ENCODE data around the gene DYNAP.

DYNAP gene, protein sequence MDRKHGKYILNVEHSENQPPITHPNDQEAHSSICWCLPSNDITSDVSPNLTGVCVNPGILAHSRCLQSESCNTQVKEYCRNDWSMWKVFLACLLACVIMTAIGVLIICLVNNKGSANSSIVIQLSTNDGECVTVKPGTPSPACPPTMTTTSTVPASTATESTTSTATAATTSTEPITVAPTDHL

DNA sequence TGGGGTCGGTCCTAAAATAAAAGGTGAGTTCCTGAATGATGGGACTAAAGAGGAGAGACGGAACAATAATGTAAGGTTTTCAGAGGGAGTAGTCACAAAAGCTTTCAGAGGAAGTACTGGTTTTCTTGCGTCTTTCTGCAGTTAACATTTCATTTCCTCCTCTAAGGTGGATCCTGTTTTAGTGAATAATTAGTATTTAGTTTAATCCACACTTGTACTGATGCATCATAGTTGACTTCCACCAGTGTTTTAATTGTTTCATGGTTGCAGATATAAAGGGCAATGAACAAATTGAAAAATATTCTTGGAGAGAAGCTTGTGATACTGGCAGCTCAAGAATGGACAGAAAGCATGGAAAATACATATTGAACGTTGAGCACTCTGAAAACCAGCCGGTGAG is at the start of gene DYNAP:
TSS of gene DYNAP (plus strand) at position 301 of the 400 bp plus-strand sequence. CDS start at position 339, 38 bp downstream.
- no peak for DNase-seq

DNA sequence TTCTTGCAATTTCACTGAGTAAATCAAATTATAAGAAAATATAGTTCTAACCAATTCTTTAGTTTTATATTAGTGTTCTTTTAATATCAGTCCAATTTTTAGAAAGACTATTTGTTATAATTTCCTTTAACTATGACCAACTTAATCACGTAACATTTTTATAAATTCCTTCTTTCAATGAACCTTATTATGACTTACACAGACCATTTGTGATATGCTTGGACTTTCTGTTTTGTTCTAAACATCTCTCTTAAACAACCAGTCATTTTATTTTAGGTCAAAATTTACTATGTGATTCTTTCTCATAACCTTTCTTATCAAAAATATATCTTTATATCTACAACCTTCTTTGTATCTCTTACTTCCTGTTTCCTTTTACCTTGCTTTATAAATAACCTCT is 39.5 kb upstream of the DYNAP start:
- no peak for DNase-seq

DNA sequence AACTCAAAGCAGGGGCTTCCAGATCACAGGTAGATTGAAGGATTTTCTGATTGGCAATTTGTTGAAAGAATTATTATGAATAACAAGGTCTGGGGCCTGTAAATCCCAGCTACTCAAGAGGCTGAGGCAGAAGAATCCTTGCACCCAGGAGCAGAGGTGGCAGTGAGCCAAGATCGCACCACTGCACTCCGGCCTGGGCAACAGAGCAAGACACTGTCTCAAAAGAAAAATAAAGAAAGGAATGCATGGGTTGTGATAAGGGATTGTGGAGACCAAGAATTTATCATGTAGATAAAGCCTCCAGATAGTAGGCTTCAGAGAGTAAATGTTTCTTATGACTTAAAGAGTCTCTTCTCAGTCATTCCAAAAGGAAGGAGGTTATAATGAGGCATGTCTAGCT is 35.8 kb upstream of the DYNAP start:
- no peak for DNase-seq

DNA sequence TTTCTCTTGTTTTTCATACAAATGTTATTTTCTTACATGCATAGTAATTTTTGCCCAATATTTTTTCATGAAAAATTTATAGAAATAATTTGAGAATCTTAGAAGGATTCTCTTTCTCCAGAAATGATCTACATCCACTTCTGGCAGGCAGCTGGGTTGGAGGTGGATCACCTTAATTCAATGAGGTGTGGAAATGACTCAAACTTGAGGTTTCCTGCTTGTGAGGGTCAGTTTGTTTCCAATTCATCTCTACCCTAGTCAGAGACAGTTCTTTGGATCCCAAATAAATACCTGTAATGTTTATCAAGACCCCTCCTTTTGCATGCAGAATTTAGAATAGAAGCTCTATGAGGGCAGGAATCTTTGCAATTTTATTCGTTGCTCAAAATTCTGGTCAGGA is 35.0 kb upstream of the DYNAP start:
- DNase-seq = no peak

DNA sequence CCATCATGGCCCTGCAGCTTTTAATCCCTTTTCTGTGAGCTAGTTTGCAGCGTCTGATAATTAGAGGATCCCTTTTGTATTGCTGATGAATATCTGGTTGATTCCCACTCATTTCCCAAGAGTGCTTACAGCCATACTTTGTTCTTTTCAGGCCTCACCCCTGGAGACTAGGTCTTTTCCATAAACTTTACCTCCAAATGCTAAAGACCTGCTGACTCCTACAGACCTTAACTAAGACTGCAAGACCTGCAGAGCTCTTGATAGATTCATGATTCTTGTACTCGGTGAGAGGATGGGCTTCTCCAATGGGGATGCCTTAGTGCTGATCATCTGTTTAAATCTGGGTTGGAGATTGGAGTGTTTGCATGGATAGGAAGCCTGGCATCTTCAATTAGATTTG is 33.1 kb upstream of the DYNAP start:
- DNase-seq = no peak

DNA sequence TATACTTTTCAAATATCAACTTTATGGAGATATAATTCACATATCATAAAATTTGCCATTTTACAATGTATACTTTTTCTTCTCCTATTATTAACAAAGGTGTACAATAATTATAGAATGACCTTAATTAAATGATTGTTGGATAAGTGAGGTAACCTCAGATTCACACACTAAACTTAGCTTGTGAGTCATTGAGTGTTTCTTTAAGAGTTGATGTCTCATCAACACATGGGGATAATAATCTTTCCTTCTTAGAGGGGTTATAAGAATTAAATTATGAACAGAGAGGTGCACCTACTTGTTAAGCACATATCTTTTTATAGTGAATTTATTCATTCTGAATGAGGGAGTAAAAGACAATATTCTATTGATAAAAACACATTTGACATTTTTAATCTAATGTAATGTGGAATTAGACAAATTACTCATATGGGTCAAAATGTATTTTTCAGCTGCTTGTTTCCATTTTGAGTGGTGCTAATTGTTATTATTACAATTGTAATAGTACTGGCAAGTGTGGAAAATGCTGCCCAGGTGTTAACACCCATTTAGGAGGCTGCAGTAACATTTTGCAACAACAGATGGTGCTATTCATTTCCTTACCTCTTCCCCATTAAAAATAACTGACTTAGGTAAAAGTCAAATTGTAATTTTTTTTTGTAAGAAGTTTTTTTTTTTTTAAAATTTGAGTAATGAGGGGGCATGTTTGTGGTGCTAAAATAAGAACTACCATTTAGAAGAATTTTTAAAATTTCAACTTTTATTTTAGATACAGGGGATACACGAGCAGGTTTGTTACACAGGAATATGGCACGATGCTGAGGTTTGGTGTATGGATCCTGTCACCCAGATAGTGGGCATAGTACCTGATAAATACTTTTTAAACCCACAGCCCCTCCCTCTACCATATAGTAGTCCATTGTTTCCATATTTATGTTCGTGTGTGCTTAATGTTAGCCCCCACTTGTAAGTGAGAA is 32.1 kb upstream of the DYNAP start:
- no peak for DNase-seq

DNA sequence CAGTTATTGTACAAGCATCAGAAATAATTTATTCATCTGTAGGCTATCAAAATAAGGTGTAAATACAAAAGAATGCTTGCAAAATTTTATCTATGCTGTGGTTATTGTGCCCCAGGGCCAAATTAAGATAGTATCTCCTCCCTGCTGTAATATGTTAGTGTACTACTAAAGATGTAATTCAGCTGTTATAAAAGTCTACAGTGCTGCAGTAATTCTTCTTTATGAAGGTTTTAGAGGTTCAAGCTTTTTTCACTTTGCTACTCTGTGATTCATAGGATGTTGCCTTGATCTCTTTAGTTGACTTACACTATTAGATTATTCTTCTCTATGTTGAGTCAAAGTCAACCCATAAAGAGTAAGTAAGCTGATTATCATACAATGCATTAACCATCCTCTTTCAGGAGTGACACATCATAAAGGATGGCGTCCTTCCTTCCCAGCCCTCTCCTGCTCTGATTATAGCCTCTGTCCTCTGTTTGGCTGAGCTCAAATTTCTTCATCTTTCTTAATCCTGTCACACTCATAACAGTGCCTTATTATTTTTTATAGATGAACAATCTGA is 29.3 kb upstream of the DYNAP start:
- no peak for DNase-seq

DNA sequence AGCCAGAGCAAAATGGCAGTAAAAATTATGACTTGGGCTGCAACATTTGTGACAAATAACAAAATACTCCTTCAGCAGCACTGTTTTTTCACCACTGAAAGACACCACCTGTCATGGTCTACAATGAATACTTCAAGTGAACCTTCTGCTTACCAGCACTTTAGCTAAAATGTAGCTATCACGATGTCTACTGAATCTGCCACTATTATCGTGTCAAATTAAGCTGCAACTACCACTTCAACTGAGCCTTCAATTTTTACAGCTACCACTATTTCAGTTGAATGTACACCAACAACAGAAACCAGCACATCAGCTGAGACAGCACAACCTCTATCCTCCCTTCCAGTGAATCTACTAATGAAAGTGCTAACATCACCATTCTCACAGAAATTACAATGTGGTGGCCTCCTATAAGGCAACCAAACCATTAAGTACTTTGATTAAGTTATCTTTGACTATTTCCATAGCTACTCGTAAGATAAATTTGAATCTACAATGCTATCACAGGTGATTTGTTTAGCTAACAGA is 10.8 kb upstream of the DYNAP start:
- no peak for DNase-seq

DNA sequence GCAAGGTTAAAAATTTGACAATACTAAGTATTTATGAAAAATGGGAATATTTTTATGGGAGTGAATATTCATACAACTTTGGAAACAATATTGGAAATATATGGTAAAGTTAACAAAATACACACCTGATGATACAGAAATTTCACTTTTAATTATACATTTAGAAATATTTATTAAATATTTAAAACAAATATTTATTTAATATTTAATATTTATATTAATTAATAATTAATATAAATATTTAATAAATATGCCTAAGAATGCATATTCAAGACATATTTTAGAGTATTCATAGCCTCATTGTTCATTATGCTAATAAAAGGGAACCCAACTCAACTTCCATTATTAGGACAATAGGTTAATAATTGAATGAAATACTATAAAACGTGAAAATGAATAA is 7.0 kb upstream of the DYNAP start:
- DNase-seq = no peak

DNA sequence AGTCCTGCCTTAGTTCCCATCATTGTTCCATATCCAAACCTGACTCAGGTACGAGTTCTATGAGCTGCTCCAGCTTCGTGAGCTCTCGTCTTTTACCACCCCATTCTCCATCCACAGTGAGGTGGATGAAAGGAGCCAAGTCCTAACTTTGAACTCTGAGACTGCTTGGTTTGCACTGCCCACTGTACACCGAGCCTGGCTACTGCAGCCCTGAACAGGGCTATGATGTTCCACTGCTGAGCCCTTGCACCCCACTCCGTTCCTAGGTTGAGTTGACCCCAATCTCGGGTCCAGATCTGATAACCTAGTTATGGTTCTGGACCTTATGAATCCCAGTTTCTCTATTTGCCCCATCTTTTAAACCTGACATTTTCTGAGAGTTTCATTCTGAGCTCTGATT is 5.3 kb upstream of the DYNAP start:
- no peak for DNase-seq

DNA sequence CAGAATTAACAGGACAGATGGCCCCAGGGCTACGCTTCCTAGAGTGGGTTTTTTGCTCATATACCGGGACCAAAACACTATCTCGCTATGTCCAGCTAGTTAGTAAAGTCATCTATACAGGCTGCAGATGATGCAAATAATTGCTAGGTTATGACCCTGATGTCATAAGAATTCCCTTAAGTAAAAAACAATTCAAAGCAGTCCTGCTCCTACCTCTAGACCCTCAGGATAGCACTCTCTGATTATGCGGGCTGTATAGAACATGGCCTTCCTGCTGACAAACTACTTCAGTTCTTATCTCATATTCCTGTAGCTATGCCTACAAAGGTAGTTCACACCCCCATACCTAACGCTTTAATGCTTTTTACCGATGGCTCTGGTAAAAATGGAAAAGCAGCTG is 13.2 kb downstream of the DYNAP start:
- no peak for DNase-seq

DNA sequence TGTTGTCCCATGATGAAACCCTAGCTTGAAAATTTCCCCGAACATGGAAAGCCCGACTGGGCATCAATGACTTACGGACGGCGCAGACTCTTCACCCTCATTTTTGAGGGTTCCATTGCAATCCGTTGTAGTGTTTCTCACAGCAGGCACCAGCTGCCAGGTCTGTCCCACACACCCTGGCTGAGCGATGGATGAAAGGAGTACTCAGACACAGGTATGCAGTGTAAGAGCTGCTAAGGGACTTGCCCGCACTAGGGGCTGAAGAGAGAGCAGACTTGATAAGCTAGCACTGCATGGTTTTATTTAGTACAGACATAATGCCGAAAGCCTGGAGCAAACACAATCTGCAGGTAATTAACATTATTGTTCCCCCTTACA is 15.8 kb downstream of the DYNAP start:
- DNase-seq = no peak

DNA sequence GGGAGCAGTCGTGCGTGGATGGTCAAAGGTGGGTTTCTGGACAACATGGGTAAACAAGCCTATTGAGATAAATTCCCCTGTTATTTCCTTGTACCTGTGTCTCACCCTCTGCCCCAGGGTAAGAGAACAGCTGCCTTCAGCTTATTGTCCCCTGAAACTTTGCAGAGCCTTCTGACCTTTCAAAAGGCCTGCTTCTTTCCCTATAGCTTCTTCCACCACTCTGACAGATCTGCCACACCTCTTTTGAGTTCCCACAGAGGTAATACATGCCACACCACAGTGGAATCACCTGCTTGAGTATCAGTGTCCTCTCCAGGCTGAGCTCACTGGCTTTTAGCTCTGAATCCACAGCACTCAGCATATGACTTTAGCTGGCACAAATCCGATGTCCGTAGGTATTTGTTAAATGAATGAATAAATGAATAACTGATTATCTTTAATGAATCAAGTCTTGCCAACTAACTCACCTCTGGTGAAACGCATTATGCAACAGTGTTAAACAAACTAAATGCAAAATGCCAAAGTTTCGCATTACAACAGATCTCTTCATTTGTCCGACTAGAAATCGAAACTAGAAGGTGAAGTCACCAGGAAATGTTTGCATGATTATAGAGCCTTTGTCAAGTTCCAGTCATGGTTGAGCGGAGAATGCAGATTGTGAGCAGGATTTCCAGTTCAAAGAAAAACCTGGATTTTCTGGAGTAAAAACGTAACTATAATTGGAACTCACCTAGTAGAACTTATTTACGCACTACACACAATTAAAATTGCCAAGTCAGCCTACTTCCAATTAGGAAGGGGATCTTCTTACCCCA is 16.4 kb downstream of the DYNAP start:
- DNase-seq = peak; percentile 71

DNA sequence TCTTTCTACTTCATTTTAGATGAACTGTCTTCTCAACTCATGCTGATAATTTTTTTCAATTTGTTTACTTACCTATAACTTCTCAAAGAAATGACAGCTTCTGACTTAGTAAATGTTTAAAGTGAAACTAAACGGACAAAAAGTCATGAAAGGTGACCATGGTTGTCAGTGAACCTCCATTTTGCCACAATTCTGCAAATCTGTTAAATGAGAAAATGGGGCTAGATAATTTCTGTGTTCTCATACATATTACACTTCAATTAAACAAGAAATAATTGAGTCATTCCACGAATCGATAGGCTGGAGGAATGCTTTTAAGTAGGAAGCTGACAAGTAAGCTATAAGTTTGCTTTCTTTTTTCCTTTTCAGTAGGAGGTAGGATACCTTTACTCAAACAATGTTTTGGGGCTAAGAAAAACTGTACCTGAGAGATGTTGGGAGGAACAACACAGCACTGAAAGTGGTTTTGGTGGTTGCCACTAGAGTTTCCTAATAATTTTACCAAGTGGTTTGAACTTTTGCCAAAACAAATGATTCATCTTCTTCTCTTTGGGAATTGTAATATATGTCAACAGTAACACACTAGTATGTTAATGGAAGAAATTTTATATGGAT is 17.1 kb downstream of the DYNAP start:
- DNase-seq = peak; percentile 6

DNA sequence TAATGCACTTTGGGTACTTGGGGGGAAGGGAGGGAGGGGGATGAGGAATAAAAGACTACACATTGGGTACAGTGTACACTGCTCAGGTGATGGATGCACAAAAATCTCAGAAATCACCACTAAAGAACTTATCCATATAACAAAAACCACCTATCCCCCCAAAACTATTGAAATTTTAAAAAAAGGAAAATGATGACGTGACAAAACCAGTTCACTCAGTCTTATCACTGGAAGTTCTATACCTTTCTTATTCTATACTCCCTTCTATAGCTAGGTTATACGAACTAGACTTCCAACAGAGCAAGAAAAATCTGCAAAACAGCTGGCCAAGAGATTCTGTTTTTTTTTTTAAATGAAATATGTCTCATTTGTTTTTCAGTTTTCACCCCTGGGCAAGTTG is 20.8 kb downstream of the DYNAP start:
- no peak for DNase-seq

DNA sequence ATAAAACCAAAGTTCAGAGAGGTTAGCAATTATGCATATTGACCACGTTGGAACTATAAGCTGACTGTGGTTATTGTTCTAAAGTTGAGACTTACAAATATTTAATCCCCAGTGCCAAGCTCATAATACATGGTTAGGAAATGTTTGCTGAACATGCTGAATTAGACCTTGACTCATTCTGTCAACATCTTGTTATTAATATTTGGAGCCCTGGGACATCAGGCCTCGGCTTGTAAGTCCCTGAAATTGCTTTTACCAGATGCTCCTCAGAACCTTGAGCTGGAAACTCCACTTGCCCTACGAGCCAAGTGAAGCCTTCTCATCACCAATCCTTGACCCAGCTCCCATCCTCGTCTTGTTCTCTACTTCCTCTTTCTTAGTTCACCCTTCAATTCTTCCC is 21.2 kb downstream of the DYNAP start:
- DNase-seq = no peak

DNA sequence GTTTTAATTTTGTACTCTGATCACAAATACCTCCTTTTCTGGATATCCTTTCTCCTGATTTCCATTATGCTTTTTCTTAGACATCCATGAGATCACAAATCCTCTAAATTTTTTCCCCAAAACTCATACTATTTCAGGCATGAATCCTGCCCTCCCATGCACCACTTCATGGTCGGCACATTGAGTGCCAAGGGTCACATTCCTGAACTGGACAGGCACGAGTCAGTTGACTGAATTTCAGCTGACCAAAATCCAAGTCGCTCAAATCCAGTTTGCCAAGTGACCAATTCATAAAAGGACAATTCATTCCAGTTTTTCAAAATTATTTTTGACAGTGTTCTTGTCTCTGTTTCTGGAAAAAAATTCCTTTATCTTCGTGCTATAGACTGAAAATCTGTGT is 22.1 kb downstream of the DYNAP start:
- DNase-seq = no peak

DNA sequence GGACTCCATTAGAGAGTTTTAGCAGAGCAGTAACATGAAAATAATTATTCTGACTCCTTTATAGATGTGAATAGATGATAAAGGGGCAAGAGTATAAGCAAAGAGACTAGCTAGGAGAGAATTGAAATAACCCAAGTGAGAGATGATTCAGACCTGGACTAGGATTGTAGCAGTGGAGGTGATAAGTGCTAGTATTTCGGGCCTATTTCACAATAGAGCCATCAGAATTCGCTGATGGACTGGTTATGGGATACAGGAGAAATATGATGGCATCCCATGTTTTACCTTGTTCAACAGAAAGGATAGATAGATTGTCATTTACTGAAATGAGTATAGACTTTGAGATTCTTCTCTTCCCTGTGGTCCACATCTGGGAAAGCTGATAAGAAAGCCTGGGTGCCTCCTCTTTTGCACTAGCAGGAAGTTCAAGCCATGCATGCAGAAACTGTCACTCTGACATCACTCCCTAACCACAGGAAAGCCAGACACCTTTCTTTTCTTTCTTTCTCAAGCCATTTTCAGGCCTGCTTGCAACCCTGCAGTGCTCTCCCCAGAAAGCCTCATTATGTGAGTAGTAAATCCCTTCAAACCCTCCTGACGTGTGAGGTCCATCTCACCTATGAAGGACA is 25.3 kb downstream of the DYNAP start:
- DNase-seq = no peak

DNA sequence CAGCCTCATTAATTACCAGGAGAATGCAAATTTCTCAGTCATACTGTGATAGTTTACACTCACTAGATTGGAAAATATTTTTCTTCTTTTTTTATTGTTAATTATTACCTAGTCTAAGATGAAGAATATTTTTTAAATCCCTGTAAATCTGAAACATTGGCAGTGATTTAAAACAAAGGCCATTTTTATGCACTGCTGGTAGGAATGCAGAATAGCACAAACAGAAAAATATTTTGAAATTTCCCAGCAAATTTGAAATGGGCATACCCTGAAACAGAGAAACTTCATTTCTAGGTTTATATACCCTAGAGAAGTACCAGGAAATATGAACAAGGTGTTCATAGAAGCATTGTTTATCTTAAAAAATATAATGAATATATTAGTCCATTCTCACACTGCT is 31.0 kb downstream of the DYNAP start:
- no peak for DNase-seq

DNA sequence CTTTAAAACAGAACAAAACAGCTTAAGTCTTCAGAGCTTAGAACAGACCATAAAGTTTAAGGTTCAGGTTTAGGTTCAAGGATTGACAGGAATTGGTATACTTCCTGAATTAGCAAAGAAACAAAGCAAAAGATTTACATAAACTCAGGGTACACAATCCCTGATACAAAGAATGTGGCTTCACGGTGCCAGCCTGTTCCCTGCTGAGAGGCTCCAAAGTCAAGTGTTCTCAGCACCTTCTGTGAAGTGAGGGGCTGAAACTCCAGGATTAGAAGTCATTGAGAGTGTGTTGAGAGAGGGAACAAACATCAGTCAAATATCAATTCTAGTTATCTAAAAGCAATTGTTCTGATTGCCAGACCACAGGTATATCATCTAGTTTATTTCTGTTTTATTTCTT is 35.7 kb downstream of the DYNAP start:
- no peak for DNase-seq

DNA sequence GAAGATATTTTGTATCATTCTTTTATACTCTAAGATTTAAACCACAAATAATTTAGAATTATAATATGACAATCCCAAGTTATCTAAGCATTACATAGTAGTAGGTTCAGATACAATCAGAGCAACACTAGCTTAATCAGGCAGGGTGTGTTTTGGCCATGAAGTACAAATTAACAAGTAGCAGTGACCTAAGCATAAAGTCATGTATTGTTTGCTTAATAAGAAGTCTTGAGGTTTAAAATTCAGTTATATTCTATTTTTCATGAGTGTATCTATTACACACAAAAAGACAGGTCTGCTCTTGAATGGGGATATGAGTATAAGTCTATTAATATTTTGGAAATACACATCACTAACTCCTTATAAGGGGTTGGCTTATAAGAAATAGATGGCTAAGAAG is 39.9 kb downstream of the DYNAP start:
- DNase-seq = no peak

DNA sequence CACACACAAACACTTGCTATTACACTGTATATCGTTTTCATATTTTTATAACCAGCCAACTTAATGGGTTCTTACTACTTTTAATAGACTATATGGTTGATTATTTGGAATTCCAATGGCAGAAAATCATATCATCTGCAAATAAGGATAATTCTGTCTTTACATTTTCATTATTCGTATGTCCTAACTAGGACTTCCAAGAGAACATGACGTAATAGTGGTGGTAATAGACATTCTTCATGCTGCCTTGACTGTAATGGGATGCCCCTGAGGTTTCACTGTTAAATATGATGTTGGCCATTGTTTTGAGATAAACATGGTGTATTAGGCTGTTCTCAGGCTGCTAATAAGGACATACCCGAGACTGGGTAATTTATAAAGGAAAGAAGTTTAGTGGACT is 45.2 kb downstream of the DYNAP start:
- no peak for DNase-seq
